ENCODE results near the gene CADM1. TPM values are rescaled to one million over a fixed set of nuclear protein-coding genes. Genes with fewer than 3 reads are reported as not detected.

CADM1 gene
- total RNA-seq, 1 donor from 2014 or later = 35.0 TPM

DNA sequence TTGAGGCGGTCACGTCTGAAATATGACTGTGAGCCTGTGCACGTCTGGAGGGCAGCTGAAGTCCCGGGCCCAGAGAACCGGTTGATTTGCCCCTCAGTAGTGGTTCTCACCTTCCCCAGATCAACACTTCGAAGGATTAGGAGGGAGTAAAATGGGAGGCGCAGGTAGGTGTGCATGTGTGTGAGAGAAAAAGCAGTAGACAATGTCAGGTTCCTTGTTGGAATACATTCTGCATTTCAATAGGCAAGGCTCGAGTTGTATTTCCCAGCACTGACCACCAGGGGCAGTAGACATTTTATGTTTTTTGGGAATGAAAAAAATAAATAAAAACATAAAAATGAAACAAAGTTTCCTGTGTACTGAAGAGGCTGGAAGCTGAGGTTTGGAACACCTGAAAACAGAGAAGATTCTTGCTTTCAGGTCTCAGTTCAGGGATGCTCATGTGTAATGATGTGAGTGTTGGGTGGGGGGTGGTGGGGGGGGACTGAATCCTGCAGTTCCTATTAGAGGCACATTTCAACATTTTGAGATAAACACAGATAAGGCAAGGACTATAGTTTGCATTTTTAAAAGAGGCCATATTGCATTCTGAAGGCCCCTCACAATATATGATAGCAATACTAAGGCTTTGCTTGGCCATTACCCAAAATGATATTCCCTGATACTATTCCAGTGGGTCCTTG lies 333.9 kb downstream of the CADM1 start:
- Histone ChIP-seq H3K4me1 (ENCODE audit: control insufficient read depth in 3 of 3, insufficient read depth in 3 of 3, low read length in 3 of 3) (peaks cover 19 to 34% (median 29%) of the 10 kb centered on the region in 3 donors), H3K9me3 (ENCODE audit: control insufficient read depth in 3 of 3, low read length in 3 of 3) (no peaks in the 10 kb centered on the region), H3K9ac (ENCODE audit: low read depth in 1 of 3, low read length in 3 of 3) (no peak overlapping the region), H3K27ac (ENCODE audit: low read depth, low read length) (peak overlapping the region; percentile 97), H3K27me3 (ENCODE audit: control insufficient read depth in 3 of 3, insufficient read depth in 3 of 3, low read length in 3 of 3) (no peaks in the 10 kb centered on the region), H3K4me3 (ENCODE audit: low read length in 3 of 3) (no peak overlapping the region), H3K36me3 (ENCODE audit: control insufficient read depth in 3 of 3, insufficient read depth in 3 of 3, low read length in 3 of 3) (no peaks in the 10 kb centered on the region)

DNA sequence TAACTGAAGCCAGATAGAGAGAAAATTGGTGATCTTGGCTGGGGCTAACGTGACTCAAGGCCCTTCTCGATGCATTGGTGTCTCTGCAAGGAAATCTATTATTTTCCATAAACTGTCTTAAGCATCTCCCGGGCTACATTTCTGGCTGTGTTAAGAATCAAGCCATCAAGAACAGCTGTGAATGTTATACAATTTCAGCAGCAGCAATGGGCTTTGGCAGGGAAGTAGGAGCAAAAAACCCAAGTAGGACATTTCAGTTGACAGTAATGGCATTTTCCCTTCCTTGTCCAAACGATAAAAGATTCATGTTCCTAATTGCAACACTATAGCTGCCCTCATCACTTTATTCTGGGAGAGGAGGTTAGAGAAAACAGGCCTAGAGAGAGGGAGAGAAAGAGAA lies 335.0 kb downstream of the CADM1 start:
- Histone ChIP-seq H3K9ac (ENCODE audit: low read depth in 1 of 3, low read length in 3 of 3) (no peak overlapping the region), H3K4me1 (ENCODE audit: control insufficient read depth in 3 of 3, insufficient read depth in 3 of 3, low read length in 3 of 3) (peaks cover 19 to 38% (median 29%) of the 10 kb centered on the region in 3 donors), H3K4me3 (ENCODE audit: low read length in 3 of 3) (no peak overlapping the region), H3K9me3 (ENCODE audit: control insufficient read depth in 3 of 3, low read length in 3 of 3) (no peaks in the 10 kb centered on the region), H3K27me3 (ENCODE audit: control insufficient read depth in 3 of 3, insufficient read depth in 3 of 3, low read length in 3 of 3) (no peaks in the 10 kb centered on the region), H3K36me3 (ENCODE audit: control insufficient read depth in 3 of 3, insufficient read depth in 3 of 3, low read length in 3 of 3) (no peaks in the 10 kb centered on the region), H3K27ac (ENCODE audit: low read depth, low read length) (peak overlapping the region; percentile 97)

DNA sequence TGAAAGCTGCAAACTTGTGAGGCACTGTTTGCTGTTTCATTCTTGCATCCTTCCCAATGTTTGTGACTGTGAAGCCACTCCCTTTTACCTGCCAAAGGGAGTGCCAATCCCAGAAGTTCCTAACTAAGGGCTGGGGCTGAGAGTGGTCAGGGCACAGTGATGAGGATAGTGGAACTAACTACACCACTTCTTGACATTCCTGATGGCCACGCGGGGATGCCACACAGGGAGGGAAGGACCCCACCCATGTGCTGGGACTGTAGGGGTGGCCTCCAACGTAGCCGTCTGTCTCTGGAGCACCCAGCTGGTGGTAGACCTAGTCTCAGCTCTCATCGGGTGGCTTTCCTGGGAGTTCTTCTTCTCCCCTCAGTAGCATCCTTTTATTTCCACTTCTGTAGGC lies 335.5 kb downstream of the CADM1 start:
- no peaks in the 10 kb centered on the region for H3K27me3 ChIP-seq (ENCODE audit: control insufficient read depth in 3 of 3, insufficient read depth in 3 of 3, low read length in 3 of 3)

DNA sequence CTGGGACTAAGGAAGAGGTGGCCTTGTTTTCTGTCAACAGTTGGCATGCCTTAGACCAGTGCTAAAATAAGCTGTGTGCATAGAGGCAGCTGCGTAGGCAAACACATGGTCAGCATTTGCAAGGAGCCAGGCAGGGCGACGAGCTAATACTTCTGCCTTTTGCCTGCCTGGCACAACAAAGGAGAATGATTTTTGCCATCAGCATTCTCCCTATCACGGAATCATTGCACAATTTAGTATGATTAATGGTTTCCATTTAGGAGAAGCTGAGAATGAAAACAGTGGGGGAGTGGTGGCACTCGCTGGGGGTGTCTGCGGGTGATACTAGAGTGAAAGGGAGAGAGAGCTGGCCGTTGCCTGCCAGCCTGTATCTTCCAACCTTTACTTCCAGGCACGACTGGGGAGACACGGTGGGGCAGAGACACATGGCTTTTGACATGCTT lies 336.0 kb downstream of the CADM1 start:
- H3K27me3 ChIP-seq (ENCODE audit: control insufficient read depth in 3 of 3, insufficient read depth in 3 of 3, low read length in 3 of 3) = no peaks in the 10 kb centered on the region
- H3K9me3 ChIP-seq (ENCODE audit: control insufficient read depth in 3 of 3, low read length in 3 of 3) = no peaks in the 10 kb centered on the region
- H3K4me3 ChIP-seq (ENCODE audit: low read length in 3 of 3) = peak overlapping the region; percentile 8 to 57 (median 50)
- H3K27ac ChIP-seq (ENCODE audit: low read depth, low read length) = peak overlapping the region; percentile 97
- H3K36me3 ChIP-seq (ENCODE audit: control insufficient read depth in 3 of 3, insufficient read depth in 3 of 3, low read length in 3 of 3) = no peaks in the 10 kb centered on the region
- H3K4me1 ChIP-seq (ENCODE audit: control insufficient read depth in 3 of 3, insufficient read depth in 3 of 3, low read length in 3 of 3) = peaks cover 19 to 38% (median 29%) of the 10 kb centered on the region in 3 donors
- peak overlapping the region; percentile 57 to 76 (median 65) for H3K9ac ChIP-seq (ENCODE audit: low read depth in 1 of 3, low read length in 3 of 3)

More for the DNA sequence above, 335.5 kb downstream of the CADM1 start:
- Histone ChIP-seq H3K36me3 (ENCODE audit: control insufficient read depth in 3 of 3, insufficient read depth in 3 of 3, low read length in 3 of 3) (no peaks in the 10 kb centered on the region), H3K9me3 (ENCODE audit: control insufficient read depth in 3 of 3, low read length in 3 of 3) (no peaks in the 10 kb centered on the region), H3K4me1 (ENCODE audit: control insufficient read depth in 3 of 3, insufficient read depth in 3 of 3, low read length in 3 of 3) (peaks cover 19 to 38% (median 29%) of the 10 kb centered on the region in 3 donors), H3K9ac (ENCODE audit: low read depth in 1 of 3, low read length in 3 of 3) (peak overlapping the region; percentile 57 to 76 (median 65)), H3K27ac (ENCODE audit: low read depth, low read length) (peak overlapping the region; percentile 97), H3K4me3 (ENCODE audit: low read length in 3 of 3) (peak overlapping the region in 2 of 3 donors; percentile 50 to 57)

DNA sequence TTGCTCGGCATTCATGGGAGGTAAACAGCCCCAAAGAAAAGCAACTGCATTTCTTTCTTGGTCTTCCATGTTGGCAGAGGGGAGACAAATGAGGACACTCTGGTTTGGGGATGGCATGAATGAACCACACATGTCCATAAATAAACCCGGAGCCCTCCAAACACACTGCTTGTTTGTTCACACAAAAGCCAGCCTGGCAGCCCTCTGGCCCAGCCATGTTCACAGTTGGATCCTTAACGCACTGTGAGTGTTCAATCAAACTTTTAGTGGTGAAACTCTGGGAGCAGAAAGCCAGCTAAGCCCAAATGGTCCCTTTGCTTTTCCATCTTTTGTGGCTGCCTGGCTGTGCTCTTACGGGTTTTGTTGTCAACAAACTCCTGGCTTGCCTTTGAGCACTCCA lies 336.8 kb downstream of the CADM1 start:
- no peaks in the 10 kb centered on the region for H3K27me3 ChIP-seq (ENCODE audit: control insufficient read depth in 3 of 3, insufficient read depth in 3 of 3, low read length in 3 of 3)
- peak overlapping the region; percentile 97 for H3K27ac ChIP-seq (ENCODE audit: low read depth, low read length)
- H3K36me3 ChIP-seq (ENCODE audit: control insufficient read depth in 3 of 3, insufficient read depth in 3 of 3, low read length in 3 of 3) = no peaks in the 10 kb centered on the region
- H3K4me3 ChIP-seq (ENCODE audit: low read length in 3 of 3) = no peak overlapping the region
- peak overlapping the region in 2 of 3 donors; percentile 65 to 76 for H3K9ac ChIP-seq (ENCODE audit: low read depth in 1 of 3, low read length in 3 of 3)
- no peaks in the 10 kb centered on the region for H3K9me3 ChIP-seq (ENCODE audit: control insufficient read depth in 3 of 3, low read length in 3 of 3)
- peaks cover 19 to 38% (median 29%) of the 10 kb centered on the region in 3 donors for H3K4me1 ChIP-seq (ENCODE audit: control insufficient read depth in 3 of 3, insufficient read depth in 3 of 3, low read length in 3 of 3)

DNA sequence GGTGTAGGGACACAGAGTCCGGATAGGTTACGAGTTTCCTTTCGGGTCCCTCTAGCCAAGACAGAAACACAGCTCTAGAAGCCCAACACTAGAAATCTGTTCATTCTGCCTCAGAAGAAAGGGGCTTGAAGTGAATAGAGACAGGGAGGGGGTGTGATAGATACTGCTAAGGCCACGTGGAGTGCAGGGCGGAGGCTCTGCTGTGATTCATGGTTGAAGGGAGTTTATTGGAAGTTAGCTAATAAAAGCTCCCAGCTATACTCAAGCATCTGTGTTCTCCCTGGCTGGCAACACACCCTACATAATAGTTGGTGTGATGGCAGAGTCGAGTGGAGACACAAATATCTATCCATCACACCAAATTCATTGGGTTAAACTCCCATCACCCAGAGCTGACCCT lies 337.4 kb downstream of the CADM1 start:
- H3K27me3 ChIP-seq (ENCODE audit: control insufficient read depth in 3 of 3, insufficient read depth in 3 of 3, low read length in 3 of 3) = no peaks in the 10 kb centered on the region
- no peak overlapping the region for H3K4me3 ChIP-seq (ENCODE audit: low read length in 3 of 3)
- H3K4me1 ChIP-seq (ENCODE audit: control insufficient read depth in 3 of 3, insufficient read depth in 3 of 3, low read length in 3 of 3) = peaks cover 19 to 38% (median 29%) of the 10 kb centered on the region in 3 donors
- no peak overlapping the region for H3K9ac ChIP-seq (ENCODE audit: low read depth in 1 of 3, low read length in 3 of 3)
- H3K36me3 ChIP-seq (ENCODE audit: control insufficient read depth in 3 of 3, insufficient read depth in 3 of 3, low read length in 3 of 3) = no peaks in the 10 kb centered on the region
- H3K27ac ChIP-seq (ENCODE audit: low read depth, low read length) = peak overlapping the region; percentile 97
- no peaks in the 10 kb centered on the region for H3K9me3 ChIP-seq (ENCODE audit: control insufficient read depth in 3 of 3, low read length in 3 of 3)

DNA sequence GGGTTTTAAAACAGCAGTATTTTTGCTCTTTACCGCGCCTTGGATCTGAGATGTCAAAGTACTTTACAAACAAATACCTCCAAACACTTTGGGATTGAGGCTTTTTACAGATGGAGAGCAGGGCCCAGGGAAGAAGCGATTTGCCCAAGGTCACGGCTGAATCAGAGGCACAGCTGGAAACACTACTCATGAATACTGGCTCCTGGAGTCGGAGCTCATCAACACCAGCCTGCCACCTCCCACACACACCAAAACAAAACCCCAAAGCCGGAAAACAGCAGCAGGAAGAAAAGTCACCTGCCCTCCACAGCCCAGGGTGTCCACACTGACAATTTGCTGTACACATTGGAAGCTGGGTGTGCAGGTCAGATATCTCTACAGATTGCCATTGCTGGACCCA lies 339.4 kb downstream of the CADM1 start:
- Histone ChIP-seq H3K27ac (ENCODE audit: low read depth, low read length) (no peak overlapping the region), H3K9ac (ENCODE audit: low read depth in 1 of 3, low read length in 3 of 3) (no peak overlapping the region), H3K4me3 (ENCODE audit: low read length in 3 of 3) (no peak overlapping the region), H3K9me3 (ENCODE audit: control insufficient read depth in 3 of 3, low read length in 3 of 3) (no peaks in the 10 kb centered on the region), H3K4me1 (ENCODE audit: control insufficient read depth in 3 of 3, insufficient read depth in 3 of 3, low read length in 3 of 3) (peaks cover 18 to 33% (median 23%) of the 10 kb centered on the region in 3 donors), H3K36me3 (ENCODE audit: control insufficient read depth in 3 of 3, insufficient read depth in 3 of 3, low read length in 3 of 3) (no peaks in the 10 kb centered on the region), H3K27me3 (ENCODE audit: control insufficient read depth in 3 of 3, insufficient read depth in 3 of 3, low read length in 3 of 3) (no peaks in the 10 kb centered on the region)

DNA sequence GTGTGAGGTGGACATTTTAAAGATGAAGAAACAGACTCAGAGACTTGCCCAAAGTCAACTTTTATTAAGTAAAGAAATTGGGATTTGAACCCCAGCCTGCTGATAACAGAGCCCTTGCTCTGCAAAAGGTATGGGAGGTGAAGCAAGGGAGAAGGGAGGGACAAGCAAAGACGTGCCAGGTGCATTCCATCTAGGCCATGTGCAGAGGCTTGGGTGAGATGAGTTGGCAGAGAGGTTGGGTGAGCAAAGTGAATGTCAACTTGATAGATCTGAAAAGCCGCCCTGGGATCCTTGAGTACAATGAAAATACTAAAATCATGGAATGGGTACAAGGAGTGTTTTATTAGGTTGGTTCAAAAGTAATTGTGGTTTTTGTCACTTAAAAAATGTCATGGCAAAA lies 341.3 kb downstream of the CADM1 start:
- H3K9me3 ChIP-seq (ENCODE audit: control insufficient read depth in 3 of 3, low read length in 3 of 3) = no peaks in the 10 kb centered on the region
- no peaks in the 10 kb centered on the region for H3K36me3 ChIP-seq (ENCODE audit: control insufficient read depth in 3 of 3, insufficient read depth in 3 of 3, low read length in 3 of 3)
- H3K4me3 ChIP-seq (ENCODE audit: low read length in 3 of 3) = no peak overlapping the region
- no peak overlapping the region for H3K9ac ChIP-seq (ENCODE audit: low read depth in 1 of 3, low read length in 3 of 3)
- no peak overlapping the region for H3K27ac ChIP-seq (ENCODE audit: low read depth, low read length)
- H3K27me3 ChIP-seq (ENCODE audit: control insufficient read depth in 3 of 3, insufficient read depth in 3 of 3, low read length in 3 of 3) = no peaks in the 10 kb centered on the region
- H3K4me1 ChIP-seq (ENCODE audit: control insufficient read depth in 3 of 3, insufficient read depth in 3 of 3, low read length in 3 of 3) = peaks cover 5 to 24% (median 14%) of the 10 kb centered on the region in 3 donors

DNA sequence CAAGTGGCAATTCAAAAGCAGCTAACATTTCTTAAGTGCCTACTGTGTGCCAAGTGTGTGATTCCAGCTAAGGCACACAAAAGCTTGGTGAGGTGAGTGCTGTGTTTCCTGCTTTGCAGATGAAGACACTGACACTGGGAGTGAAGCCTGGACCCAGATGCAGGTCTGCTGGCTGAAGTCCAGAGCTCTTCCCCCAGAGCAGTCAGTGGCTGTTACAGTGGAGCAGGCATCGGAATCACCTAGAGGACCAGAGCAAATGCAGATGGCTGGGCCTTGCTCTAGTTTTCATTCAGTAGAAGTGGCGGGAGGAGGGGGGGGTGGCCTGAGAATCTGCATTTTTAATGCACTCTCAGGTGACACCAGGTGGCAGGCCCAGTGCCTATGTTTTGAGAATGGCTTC lies 342.3 kb downstream of the CADM1 start:
- Histone ChIP-seq H3K9me3 (ENCODE audit: control insufficient read depth in 3 of 3, low read length in 3 of 3) (no peaks in the 10 kb centered on the region), H3K4me1 (ENCODE audit: control insufficient read depth in 3 of 3, insufficient read depth in 3 of 3, low read length in 3 of 3) (peaks cover 0 to 13% (median 6%) of the 10 kb centered on the region in 3 donors), H3K27me3 (ENCODE audit: control insufficient read depth in 3 of 3, insufficient read depth in 3 of 3, low read length in 3 of 3) (no peaks in the 10 kb centered on the region), H3K36me3 (ENCODE audit: control insufficient read depth in 3 of 3, insufficient read depth in 3 of 3, low read length in 3 of 3) (no peaks in the 10 kb centered on the region), H3K9ac (ENCODE audit: low read depth in 1 of 3, low read length in 3 of 3) (no peak overlapping the region), H3K27ac (ENCODE audit: low read depth, low read length) (no peak overlapping the region), H3K4me3 (ENCODE audit: low read length in 3 of 3) (no peak overlapping the region)

DNA sequence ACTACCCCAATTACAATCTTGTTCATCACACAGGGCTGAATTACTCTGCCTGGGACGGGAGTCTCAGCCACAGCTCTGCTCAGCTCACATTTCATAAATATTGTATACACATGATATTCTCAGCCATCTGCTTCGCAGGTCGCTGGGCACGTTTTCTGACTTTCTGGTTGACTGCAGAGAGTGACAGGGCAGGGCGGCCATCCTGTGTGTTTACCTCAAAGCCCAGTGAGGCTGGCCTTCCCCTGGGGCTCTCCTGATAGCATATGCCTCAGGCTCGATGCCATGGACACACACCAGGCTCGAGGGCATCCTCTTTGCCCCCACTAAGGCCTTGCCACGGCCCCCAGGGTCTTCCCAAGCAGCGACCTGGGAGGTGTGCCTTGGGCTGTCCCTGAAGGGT lies 345.0 kb downstream of the CADM1 start:
- no peaks in the 10 kb centered on the region for H3K27me3 ChIP-seq (ENCODE audit: control insufficient read depth in 3 of 3, insufficient read depth in 3 of 3, low read length in 3 of 3)
- H3K36me3 ChIP-seq (ENCODE audit: control insufficient read depth in 3 of 3, insufficient read depth in 3 of 3, low read length in 3 of 3) = no peaks in the 10 kb centered on the region
- no peak overlapping the region for H3K27ac ChIP-seq (ENCODE audit: low read depth, low read length)
- no peak overlapping the region for H3K9ac ChIP-seq (ENCODE audit: low read depth in 1 of 3, low read length in 3 of 3)
- no peak overlapping the region for H3K4me3 ChIP-seq (ENCODE audit: low read length in 3 of 3)
- peaks cover 0 to 6% (median 3%) of the 10 kb centered on the region in 3 donors for H3K4me1 ChIP-seq (ENCODE audit: control insufficient read depth in 3 of 3, insufficient read depth in 3 of 3, low read length in 3 of 3)
- H3K9me3 ChIP-seq (ENCODE audit: control insufficient read depth in 3 of 3, low read length in 3 of 3) = no peaks in the 10 kb centered on the region
